HG02571 (cell line): ENCODE data around the gene UROS.
A peak's percentile ranks its signal among the peaks of the same experiment; 100 is the strongest.

Experiments used
- ATAC-seq: cut with Tn5 transposase; IDR thresholded peaks from one replicate; pipeline ENCODE4 v1.9.1; 2021; ENCODE audit warnings: mild to moderate bottlenecking, moderate library complexity; ENCODE audit not compliant: unreplicated experiment

UROS gene

GRCh38 chr10:125838802-125839575 lies 15.9 kb upstream of the UROS start:
- no peak for ATAC-seq

- no peak for ATAC-seq
Measured at GRCh38 chr10:125836746-125837145, 13.7 kb upstream of the UROS start.

- no peak for ATAC-seq
Measured at GRCh38 chr10:125828311-125828710, 5.3 kb upstream of the UROS start.

GRCh38 chr10:125827133-125827532 lies 4.1 kb upstream of the UROS start:
- ATAC-seq, result no peak

GRCh38 chr10:125824736-125825135 lies 1.7 kb upstream of the UROS start:
- no peak for ATAC-seq

GRCh38 chr10:125823663-125824251 lies 699 bp upstream of the UROS start:
- ATAC-seq, result no peak

- peak; percentile 38 for ATAC-seq
Measured at GRCh38 chr10:125820701-125821100, 2.4 kb downstream of the UROS start.

- no peak for ATAC-seq
Measured at GRCh38 chr10:125817337-125817946, 5.6 kb downstream of the UROS start.

- ATAC-seq, result no peak
Measured at GRCh38 chr10:125816548-125816947, 6.5 kb downstream of the UROS start.

GRCh38 chr10:125815764-125816163 lies 7.3 kb downstream of the UROS start:
- ATAC-seq, result no peak

GRCh38 chr10:125812128-125812750 lies 10.8 kb downstream of the UROS start:
- no peak for ATAC-seq

GRCh38 chr10:125811251-125811650 lies 11.8 kb downstream of the UROS start:
- ATAC-seq, result no peak

GRCh38 chr10:125808047-125808446 lies 15.0 kb downstream of the UROS start:
- no peak for ATAC-seq

- no peak for ATAC-seq
Measured at GRCh38 chr10:125802739-125803138, 20.3 kb downstream of the UROS start.

- no peak for ATAC-seq
Measured at GRCh38 chr10:125802131-125802530, 20.9 kb downstream of the UROS start.

GRCh38 chr10:125801574-125801973 lies 21.5 kb downstream of the UROS start:
- ATAC-seq, result no peak

GRCh38 chr10:125799451-125800182 lies 23.4 kb downstream of the UROS start:
- ATAC-seq, result no peak

GRCh38 chr10:125797994-125798662 lies 24.9 kb downstream of the UROS start:
- ATAC-seq, result no peak

- no peak for ATAC-seq
Measured at GRCh38 chr10:125797424-125797823, 25.6 kb downstream of the UROS start.

GRCh38 chr10:125795637-125796190 lies 27.3 kb downstream of the UROS start:
- no peak for ATAC-seq
